NB4 (cell line): ENCODE data around the gene ATP2B1.
A peak's percentile ranks its signal among the peaks of the same experiment; 100 is the strongest.

ENCODE experiments used
- DNase-seq: peaks from one replicate; pipeline ENCODE4 v3.0.0; 2010; ENCODE audit warnings: low read depth
- H3K4me3 ChIP-seq: one replicate; pipeline ENCODE4 v1.5.1; 2011; ENCODE audit warnings: mild to moderate bottlenecking, low read depth, low read length, moderate library complexity
- CTCF ChIP-seq: IDR thresholded peaks from one replicate; pipeline ENCODE4 v1.5.1; 2012; ENCODE audit warnings: low read depth, low read length
- MAX ChIP-seq: IDR thresholded peaks from 2 replicates; pipeline ENCODE4 v1.6.1; 2011; ENCODE audit warnings: low read depth, low read length
- MYC ChIP-seq: IDR thresholded peaks from 2 replicates; pipeline ENCODE4 v1.6.1; 2011; ENCODE audit warnings: low read depth, low read length
- POLR2A ChIP-seq: IDR thresholded peaks from 2 replicates; pipeline ENCODE4 v1.6.1; 2011; ENCODE audit warnings: mild to moderate bottlenecking; ENCODE audit not compliant: insufficient read length; ENCODE audit errors: extremely low read depth

Gene ATP2B1

GRCh38 chr12:89663577-89664357 lies 44.9 kb downstream of the ATP2B1 start:
- peak; percentile 70 for DNase-seq
- no peak overlapping the region for H3K4me3 ChIP-seq
- TF ChIP-seq MYC = 0 out of 2 replicates have a peak, but pooled peaks have one; percentile 2
- no peak for TF ChIP-seq CTCF

- TF ChIP-seq CTCF = no peak
- TF ChIP-seq MAX = no peak
- TF ChIP-seq POLR2A = no peak
- no peak for TF ChIP-seq MYC
- no peak overlapping the region for H3K4me3 ChIP-seq
- DNase-seq = no peak
Measured at GRCh38 chr12:89662623-89663022, 46.0 kb downstream of the ATP2B1 start.

GRCh38 chr12:89661706-89662330 lies 46.8 kb downstream of the ATP2B1 start:
- no peak for DNase-seq
- no peak overlapping the region for H3K4me3 ChIP-seq
- no peak for TF ChIP-seq MAX
- TF ChIP-seq POLR2A = no peak
- TF ChIP-seq MYC = no peak
- no peak for TF ChIP-seq CTCF

GRCh38 chr12:89657739-89658138 lies 50.9 kb downstream of the ATP2B1 start:
- DNase-seq = no peak
- no peak overlapping the region for H3K4me3 ChIP-seq
- TF ChIP-seq MYC (no peak), CTCF (no peak), MAX (no peak), POLR2A (no peak)

- no peak for DNase-seq
- H3K4me3 ChIP-seq = no peak overlapping the region
- no peak for TF ChIP-seq MAX
- TF ChIP-seq CTCF = no peak
- TF ChIP-seq MYC = no peak
- no peak for TF ChIP-seq POLR2A
Measured at GRCh38 chr12:89657066-89657465, 51.6 kb downstream of the ATP2B1 start.

- no peak for DNase-seq
- no peak overlapping the region for H3K4me3 ChIP-seq
- no peak for TF ChIP-seq MYC
- no peak for TF ChIP-seq POLR2A
- no peak for TF ChIP-seq MAX
- TF ChIP-seq CTCF = no peak
Measured at GRCh38 chr12:89655841-89656240, 52.8 kb downstream of the ATP2B1 start.
